LNCaP clone FGC (cell line): ENCODE data around the gene CHPF2.

Experiments used
- DNase-seq: peaks from one replicate; pipeline ENCODE4 v3.0.0-alpha.2; 2011; ENCODE audit warnings: low read depth
- H3K4me3 ChIP-seq: 2 replicates; pipeline ENCODE4 v1.5.1; 2011; ENCODE audit warnings: mild to moderate bottlenecking, low read depth, low read length, control low read depth
- TF ChIP-seq, protein P1 (sequence below): IDR thresholded peaks from 2 replicates; pipeline ENCODE4 v1.5.1; 2012; ENCODE audit warnings: mild to moderate bottlenecking; ENCODE audit not compliant: control insufficient read depth, insufficient read depth; ENCODE audit errors: extremely low read depth

Gene CHPF2

GRCh38 chr7:151232917-151233701 is 826 bp downstream of the CHPF2 start:
- TF ChIP-seq, protein P1, sequence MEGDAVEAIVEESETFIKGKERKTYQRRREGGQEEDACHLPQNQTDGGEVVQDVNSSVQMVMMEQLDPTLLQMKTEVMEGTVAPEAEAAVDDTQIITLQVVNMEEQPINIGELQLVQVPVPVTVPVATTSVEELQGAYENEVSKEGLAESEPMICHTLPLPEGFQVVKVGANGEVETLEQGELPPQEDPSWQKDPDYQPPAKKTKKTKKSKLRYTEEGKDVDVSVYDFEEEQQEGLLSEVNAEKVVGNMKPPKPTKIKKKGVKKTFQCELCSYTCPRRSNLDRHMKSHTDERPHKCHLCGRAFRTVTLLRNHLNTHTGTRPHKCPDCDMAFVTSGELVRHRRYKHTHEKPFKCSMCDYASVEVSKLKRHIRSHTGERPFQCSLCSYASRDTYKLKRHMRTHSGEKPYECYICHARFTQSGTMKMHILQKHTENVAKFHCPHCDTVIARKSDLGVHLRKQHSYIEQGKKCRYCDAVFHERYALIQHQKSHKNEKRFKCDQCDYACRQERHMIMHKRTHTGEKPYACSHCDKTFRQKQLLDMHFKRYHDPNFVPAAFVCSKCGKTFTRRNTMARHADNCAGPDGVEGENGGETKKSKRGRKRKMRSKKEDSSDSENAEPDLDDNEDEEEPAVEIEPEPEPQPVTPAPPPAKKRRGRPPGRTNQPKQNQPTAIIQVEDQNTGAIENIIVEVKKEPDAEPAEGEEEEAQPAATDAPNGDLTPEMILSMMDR: no peak
- DNase-seq: peak; percentile 8
- H3K4me3 ChIP-seq: peak overlapping the region; percentile 96

- TF ChIP-seq, protein P1: no peak
- DNase-seq: no peak
- H3K4me3 ChIP-seq: peak overlapping the region; percentile 96
Observed at GRCh38 chr7:151233804-151234203, 1.5 kb downstream of the CHPF2 start.

DNA sequence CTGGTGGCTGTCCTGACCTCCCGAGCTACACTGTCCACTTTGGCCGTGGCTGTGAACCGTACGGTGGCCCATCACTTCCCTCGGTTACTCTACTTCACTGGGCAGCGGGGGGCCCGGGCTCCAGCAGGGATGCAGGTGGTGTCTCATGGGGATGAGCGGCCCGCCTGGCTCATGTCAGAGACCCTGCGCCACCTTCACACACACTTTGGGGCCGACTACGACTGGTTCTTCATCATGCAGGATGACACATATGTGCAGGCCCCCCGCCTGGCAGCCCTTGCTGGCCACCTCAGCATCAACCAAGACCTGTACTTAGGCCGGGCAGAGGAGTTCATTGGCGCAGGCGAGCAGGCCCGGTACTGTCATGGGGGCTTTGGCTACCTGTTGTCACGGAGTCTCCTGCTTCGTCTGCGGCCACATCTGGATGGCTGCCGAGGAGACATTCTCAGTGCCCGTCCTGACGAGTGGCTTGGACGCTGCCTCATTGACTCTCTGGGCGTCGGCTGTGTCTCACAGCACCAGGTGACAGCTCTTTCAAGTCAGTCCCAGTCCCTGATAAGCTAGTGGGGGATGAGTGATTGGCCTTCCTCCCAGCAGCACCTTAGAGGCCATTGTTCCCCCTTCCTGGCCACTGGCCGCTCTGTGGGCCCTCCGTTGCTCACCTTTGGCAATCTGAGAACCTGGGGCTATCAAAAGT is 3.0 kb downstream of the CHPF2 start:
- TF ChIP-seq, protein P1: no peak
- H3K4me3 ChIP-seq: no peak overlapping the region
- DNase-seq: no peak

- no peak overlapping the region for H3K4me3 ChIP-seq
- TF ChIP-seq, protein P1: no peak
- DNase-seq: no peak
Observed at GRCh38 chr7:151236406-151236805, 4.1 kb downstream of the CHPF2 start.

DNA sequence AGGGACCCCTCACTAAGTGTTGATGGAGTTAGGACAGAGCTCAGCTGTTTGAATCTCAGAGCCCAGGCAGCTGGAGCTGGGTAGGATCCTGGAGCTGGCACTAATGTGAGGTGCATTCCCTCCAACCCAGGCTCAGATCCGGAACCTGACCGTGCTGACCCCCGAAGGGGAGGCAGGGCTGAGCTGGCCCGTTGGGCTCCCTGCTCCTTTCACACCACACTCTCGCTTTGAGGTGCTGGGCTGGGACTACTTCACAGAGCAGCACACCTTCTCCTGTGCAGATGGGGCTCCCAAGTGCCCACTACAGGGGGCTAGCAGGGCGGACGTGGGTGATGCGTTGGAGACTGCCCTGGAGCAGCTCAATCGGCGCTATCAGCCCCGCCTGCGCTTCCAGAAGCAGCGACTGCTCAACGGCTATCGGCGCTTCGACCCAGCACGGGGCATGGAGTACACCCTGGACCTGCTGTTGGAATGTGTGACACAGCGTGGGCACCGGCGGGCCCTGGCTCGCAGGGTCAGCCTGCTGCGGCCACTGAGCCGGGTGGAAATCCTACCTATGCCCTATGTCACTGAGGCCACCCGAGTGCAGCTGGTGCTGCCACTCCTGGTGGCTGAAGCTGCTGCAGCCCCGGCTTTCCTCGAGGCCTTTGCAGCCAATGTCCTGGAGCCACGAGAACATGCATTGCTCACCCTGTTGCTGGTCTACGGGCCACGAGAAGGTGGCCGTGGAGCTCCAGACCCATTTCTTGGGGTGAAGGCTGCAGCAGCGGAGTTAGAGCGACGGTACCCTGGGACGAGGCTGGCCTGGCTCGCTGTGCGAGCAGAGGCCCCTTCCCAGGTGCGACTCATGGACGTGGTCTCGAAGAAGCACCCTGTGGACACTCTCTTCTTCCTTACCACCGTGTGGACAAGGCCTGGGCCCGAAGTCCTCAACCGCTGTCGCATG is 5.2 kb downstream of the CHPF2 start:
- no peak for DNase-seq
- TF ChIP-seq, protein P1: no peak
- H3K4me3 ChIP-seq: no peak overlapping the region

GRCh38 chr7:151238190-151238810 is 6.0 kb downstream of the CHPF2 start:
- H3K4me3 ChIP-seq: no peak overlapping the region
- TF ChIP-seq, protein P1: no peak
- no peak for DNase-seq
